SIG-M5 treated with dmso at 0.1 percent for 504 hours (cell line): Measurements from ENCODE around the gene MRLN.
A peak's percentile ranks its signal among the peaks of the same experiment; 100 is the strongest.

Experiments used
- DNase-seq: peaks from one replicate; lab custom pipeline; 2025; ENCODE audit not compliant: unreplicated experiment; lab: John Stamatoyannopoulos, UW

The MRLN gene

DNA sequence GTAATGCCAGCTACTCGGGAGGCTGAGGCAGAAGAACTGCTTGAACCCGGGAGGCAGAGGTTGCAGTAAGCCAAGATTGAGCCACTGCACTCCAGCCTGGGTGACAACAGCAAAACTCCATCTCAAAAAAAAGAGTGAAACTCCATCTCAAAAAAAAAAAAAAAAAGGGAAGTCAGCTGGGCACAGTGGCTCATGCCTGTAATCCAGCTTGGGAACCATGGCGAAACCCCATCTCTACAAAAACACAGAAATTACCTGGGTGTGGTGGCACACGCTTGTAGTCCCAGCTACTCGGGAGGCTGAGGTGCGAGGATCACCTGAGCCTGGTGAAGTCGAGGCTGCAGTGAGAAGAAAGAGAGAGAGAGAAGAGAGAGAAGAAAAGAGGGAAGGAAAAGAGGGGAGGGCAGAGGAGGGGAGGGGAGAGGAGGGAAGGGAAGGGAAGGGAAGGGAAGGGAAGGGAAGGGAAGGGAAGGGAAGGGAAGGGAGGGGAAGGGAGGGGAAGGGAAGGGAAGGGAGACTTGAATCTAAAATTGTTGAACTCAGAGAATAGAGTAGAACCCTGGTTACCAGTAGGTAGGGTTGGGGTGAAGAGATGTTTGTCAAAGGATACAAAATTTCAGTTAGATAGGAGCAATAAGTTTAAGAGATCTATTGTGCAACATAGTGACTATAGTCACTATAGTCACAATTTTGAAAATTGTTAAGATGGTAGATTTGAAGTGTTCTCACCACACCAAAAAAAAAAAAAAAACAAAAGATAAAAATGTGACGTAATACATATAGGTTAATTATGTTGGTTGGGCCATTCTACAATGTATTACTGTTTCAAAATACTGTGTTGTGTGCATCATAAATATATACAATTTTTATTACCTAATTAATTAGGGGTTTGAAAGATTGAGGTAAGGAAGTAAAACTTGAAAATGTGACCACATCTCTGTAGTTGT, 46.1 kb downstream of the MRLN start:
- no peak for DNase-seq

DNA sequence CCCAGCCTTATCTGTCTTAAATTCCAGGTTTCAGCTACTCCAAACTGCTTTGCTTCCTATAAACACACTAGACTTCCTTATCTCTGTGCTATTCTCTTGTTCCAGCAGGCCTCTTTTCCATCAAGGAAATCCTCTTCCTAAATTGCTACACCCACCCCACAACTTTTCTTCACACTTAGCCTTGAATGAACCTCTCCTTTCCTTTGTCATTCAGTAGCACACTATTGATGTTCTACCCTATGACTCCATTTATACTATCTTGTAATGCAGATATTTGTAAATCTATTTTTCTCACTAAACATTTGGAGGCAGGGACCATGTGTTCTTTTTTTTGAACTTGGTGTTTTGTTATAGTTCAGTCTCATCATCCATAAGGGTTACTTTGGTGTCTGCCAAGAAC, 47.3 kb downstream of the MRLN start:
- no peak for DNase-seq

DNA sequence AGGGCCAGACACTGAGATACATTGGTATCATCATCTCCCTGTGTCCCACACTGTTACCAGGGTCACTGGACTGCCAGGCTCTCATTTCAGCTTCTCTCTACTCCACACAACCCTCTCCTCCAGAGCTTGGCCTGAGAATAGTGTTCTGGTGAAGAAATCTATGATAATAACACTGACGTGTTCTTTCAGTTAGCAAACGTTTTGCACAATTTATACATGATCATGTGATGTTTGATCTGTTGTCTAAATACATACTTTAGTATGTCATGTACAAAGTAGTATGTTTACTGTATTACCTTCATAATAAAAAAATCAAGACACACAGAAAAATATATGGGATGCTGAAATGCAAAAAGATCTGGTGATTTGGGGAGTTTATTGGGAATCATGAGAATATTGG, 48.6 kb downstream of the MRLN start:
- no peak for DNase-seq

DNA sequence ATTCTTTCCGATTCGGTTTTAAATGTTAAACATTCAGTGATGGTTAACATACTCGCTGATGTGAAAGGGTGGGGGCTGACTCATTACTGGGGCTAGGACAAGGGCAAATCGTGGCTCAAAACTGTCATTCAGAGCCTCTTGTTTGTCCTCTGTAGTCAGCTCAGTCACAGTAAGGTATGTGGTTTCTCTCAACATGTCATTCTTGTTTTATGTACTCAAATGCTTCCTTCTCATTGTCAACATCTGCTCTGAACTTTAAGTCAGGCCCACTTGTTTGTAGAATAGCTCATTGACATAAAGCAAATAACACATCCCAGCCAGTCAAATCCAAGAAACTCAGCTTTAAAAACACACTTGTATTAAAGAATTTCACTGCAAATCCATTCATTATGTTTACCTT, 50.9 kb downstream of the MRLN start:
- DNase-seq, result peak; percentile 20

DNA sequence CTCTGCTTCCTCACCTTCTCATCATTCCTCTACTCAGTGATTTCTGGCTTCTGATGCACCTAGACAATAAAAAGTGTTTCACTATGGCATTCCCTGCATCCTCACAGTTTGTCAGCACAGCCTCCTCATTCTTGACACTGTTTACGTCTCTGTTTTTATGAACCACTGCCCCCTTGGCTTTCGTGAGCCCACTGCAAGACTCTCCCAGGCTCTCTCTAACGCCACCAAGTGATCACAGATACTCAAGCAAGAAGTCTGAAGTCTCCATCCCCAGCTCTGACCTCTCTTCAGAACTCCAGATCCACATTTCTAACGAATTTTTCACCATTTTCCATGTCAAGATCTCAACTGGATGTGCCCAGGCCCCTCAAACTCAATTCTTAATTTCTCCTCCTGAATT, 52.5 kb downstream of the MRLN start:
- no peak for DNase-seq

DNA sequence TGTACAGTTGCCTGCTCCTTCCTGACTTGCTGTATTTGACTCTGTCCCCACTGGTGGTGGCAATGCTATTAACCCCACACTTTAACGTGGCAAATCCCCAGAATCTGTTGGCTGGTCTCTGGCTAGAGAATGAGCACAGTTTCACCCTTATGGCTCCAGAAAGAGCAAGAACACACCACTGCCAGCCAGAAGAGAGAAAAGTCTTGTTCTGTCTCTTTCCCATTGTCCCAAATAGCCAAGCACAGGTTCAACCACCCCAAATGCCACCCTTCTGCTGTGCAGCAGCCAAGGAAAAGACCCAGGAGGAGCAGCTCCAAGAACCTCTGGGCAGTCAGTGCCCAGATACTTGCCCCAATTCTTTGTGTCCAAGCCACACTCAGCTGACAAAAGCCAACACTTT, 54.9 kb downstream of the MRLN start:
- no peak for DNase-seq

DNA sequence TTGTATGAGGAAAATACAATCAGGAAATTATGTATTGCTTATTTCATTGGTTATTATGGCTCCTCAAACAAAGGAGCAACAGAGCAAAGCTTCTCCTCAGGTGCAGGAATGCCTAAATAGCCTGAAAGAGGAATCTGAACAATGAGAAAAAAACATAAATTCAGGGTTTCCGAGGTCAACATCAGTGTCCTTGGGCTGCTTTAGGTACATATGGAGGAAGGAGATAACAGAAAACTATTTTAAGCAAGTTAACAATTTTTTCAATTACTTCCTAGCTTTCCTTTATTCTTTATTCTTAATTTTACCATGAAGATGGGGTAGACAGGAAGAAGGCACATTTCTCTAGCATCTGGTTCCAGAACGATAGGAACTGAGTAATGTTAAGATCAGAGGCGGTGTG, 57.6 kb downstream of the MRLN start:
- no peak for DNase-seq

DNA sequence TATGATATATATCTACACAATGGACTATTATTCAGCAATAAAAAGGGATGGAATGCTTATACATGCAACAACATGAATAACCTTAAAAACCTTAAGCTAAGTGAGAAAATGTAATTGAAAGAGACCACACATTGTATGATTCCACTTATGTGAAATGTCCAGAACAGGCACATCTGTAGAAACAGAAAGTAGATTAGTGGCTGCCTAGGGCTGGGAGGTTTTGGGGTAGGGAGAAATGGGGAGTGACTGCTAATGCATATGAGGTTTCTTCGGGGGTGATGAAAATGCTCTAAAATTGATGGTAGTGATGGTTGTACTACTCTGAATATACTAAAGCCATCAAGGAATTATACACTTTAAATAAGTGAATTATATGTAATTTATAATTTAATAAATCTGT, 58.3 kb downstream of the MRLN start:
- DNase-seq, result no peak

DNA sequence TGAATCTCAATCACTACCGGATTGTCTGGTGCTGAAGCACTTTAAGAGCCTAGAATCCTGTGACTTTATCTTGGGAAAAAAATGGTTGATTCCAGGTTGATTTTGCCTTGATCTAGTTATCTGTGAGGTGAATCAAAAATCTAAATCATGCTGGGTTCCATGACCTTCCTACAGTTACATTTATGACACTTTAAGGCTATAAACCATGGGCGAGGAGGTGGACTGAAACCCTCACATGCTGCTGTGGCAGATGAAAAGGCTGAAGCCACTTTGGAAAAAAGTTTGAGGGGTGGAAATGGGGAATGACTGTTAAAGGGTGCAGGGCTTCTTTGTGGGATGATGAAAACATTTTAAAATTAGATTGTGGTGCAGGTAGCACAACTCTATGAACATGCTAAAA, 61.1 kb downstream of the MRLN start:
- no peak for DNase-seq

DNA sequence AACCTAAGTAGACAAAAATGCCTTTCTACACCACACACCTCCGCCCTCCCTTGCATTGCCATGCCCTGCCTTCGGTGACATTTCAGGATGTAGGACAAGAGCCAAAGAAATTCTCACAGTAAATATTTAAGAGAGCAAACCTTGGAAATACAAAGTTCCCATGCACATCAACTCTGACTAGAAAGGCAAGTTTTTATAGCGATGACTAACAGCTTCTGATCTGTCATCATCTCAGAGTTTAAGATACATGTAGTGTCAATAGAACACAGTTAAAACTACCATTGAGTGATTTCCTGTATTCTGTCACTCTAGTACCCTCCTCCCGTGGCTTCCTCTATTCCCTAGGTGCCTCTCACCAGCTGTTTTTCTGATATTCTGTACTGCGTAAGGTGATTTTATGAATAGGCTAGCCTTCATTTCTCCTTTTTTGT, 64.3 kb downstream of the MRLN start:
- DNase-seq, result peak; percentile 51

DNA sequence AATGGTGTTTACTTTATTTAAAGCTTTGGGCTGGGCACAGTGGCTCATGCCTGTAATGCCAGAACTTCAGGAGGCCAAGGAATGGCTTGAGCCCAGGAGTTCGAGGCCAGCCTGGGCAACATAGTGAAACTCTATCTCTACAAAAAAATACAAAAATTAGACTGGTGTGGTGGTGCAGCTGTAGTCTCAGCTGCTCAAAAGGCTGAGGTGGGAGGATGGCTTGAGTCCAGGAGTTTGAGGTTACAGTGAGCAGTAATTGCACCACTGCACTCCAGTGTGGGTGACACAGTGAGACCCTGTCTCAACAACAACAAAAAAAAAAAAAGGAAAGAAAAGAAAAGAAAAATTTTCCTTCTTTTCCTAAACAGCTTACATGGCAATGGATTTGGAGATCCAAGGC, 65.6 kb downstream of the MRLN start:
- DNase-seq, result no peak
